GM12872 (cell line): ENCODE data around the gene SCTR.
A peak's percentile ranks its signal among the peaks of the same experiment; 100 is the strongest.

Source experiments
- CTCF ChIP-seq: IDR thresholded peaks from 3 replicates; pipeline ENCODE4 v1.5.1; 2011; ENCODE audit warnings: low read depth, mild to moderate bottlenecking, low read length, moderate library complexity; ENCODE audit not compliant: insufficient read depth

The SCTR gene

GRCh38 chr2:119513832-119514231 is 10.5 kb downstream of the SCTR start:
- TF ChIP-seq CTCF, result no peak

DNA sequence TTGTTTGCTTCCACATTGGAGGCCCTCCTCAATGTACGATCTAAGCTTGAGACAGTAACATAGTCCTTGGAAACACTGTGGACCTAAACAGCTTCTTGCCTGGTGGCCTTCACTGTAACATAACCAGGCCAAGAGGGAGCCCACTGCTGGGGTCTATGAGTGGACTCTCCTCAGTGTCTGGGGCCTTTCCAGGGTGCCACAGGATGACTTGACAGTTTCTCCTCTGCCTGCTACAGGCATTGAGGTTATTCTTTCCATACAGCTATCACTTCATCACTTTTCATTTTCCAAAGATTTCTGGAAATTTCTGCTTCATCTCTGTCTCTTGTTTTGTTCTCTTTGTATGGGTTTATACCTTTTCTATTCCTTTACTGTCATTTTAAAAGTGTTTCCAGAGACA is 11.3 kb downstream of the SCTR start:
- TF ChIP-seq CTCF, result no peak

- TF ChIP-seq CTCF, result no peak
Measured at GRCh38 chr2:119511989-119512388, 12.3 kb downstream of the SCTR start.

GRCh38 chr2:119508756-119509155 is 15.5 kb downstream of the SCTR start:
- no peak for TF ChIP-seq CTCF

GRCh38 chr2:119496682-119497081 is 27.6 kb downstream of the SCTR start:
- no peak for TF ChIP-seq CTCF

- no peak for TF ChIP-seq CTCF
Measured at GRCh38 chr2:119495948-119496347, 28.3 kb downstream of the SCTR start.

DNA sequence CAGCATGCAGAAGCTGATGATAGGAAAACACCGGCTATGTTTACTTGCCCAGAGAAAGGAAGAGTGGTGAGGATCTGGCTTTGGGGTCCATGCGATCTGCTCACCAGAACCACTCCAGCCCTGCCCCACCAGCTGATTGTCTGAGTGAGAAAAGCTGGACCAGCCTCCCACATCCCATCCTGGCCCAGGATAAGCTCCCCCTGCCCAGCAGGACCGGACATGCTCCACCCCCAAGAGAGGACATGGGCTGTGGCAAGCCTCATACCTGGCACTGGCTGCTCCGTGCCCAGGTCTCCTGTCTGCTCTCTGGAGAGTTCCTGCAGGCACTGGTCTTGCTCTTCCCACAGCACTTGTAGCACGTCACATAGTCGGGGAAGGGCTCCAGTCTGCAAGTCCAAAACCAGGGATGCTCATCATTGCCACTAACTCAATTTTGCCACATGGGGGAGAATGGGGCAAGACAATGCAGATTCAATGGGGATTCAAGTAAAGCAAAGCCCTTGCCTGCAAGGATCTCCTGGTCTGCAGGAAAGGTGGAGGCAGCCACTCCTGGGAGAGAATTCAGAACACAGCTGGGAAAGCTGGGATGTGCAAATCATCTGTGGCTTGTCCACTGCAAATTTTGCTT is 30.0 kb downstream of the SCTR start:
- TF ChIP-seq CTCF, result peak; percentile 21; the same call in 1 of the 3 replicates
